ENCODE measurements around the gene RCAN2. TPM values are rescaled to one million over a fixed set of nuclear protein-coding genes. Genes with fewer than 3 reads are reported as not detected.

Gene RCAN2
- total and polyA plus RNA-seq, 7 experiments from 2014 or later: 1.0 TPM; not detected in 6

DNA sequence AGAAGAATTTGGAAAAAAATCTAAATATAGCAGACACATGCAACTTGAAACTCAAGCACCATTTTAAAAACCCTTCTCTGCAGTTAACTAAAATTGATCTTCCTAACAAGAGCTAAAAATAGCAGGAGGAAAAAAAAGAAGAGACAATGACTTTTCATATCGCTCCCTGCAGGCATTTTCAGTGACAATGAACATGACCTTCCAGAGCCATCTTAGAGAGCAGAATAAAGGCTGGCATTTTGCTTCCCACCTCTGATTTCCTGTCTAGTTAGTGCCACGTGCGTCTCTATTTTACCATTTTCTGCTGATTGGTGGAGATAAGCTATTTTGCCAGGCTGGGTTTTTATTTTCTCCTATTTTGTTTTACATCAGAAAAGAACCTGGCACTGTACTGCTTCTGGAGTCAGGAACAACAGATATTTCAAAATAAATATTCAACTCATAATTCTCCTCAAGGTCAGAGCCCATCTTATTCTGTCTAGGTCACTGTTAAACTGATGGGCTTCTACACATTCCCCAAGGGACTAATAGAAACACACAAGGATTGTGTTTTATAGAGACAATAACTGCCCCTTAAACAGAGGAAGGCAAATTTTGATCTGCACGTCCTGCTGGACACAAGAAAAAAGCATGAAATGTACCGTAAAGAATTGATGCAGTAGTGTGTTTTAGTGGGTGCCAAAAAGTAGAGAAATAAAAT is 250.2 kb downstream of the RCAN2 start:
- DNase-seq (no peak), ATAC-seq (no peak)
- no peak overlapping the region for H3K27ac ChIP-seq (ENCODE audit: low read depth, low read length)
- H3K36me3 ChIP-seq (ENCODE audit: control insufficient read depth in 2 of 3, insufficient read depth in 3 of 3, low read length in 3 of 3): no peaks in the 10 kb centered on the region
- H3K4me1 ChIP-seq (ENCODE audit: control insufficient read depth in 2 of 2, insufficient read depth in 2 of 2, low read length in 2 of 2): no peaks in the 10 kb centered on the region
- intact Hi-C loops (cut with micrococcal nuclease): no loop called here
- H3K27ac Mint-ChIP-seq: no peak overlapping the region
- H3K4me1 Mint-ChIP-seq: peaks cover 0 to 4% (median 3%) of the 10 kb centered on the region in 7 donors
- no peaks in the 10 kb centered on the region for H3K9me3 ChIP-seq (ENCODE audit: control insufficient read depth in 2 of 3, low read length in 3 of 3)
- ChIA-PET CTCF (no interaction called here), POLR2A (no interaction called here)
- no peak overlapping the region for H3K4me3 ChIP-seq (ENCODE audit: low read length)
- no peaks in the 10 kb centered on the region for H3K36me3 Mint-ChIP-seq
- no peaks in the 10 kb centered on the region for H3K9me3 Mint-ChIP-seq
- peaks cover 11 to 27% (median 18%) of the 10 kb centered on the region in 5 donors for H3K27me3 Mint-ChIP-seq
- no peaks in the 10 kb centered on the region for H3K27me3 ChIP-seq (ENCODE audit: control insufficient read depth in 2 of 2, insufficient read depth in 2 of 2, low read length in 2 of 2)
- H3K4me3 Mint-ChIP-seq: no peak overlapping the region

DNA sequence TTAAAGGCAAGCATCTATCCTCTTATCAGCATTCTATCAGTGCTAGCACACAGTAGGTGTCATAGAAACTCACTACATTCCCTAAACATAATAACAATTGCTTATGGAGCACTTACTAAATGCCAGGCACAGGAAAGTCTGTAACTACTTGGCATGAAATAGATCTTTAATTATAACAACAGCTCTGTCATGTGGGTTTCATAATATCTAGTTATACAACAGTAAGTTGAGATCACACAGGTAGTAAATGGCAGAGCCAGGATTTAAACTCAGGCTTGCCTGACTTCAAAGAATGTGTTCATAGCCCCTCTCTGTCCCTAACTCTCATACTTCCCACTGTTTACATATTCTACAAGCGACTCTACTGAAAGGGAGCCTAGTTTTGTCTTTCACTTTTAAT is 254.5 kb downstream of the RCAN2 start:
- Histone ChIP-seq H3K9me3 (ENCODE audit: control insufficient read depth in 2 of 3, low read length in 3 of 3) (no peaks in the 10 kb centered on the region), H3K27ac (ENCODE audit: low read depth, low read length) (no peak overlapping the region), H3K27me3 (ENCODE audit: control insufficient read depth in 2 of 2, insufficient read depth in 2 of 2, low read length in 2 of 2) (no peaks in the 10 kb centered on the region), H3K4me3 (ENCODE audit: low read length) (no peak overlapping the region), H3K4me1 (ENCODE audit: control insufficient read depth in 2 of 2, insufficient read depth in 2 of 2, low read length in 2 of 2) (no peaks in the 10 kb centered on the region), H3K36me3 (ENCODE audit: control insufficient read depth in 2 of 3, insufficient read depth in 3 of 3, low read length in 3 of 3) (no peaks in the 10 kb centered on the region)
- Mint-ChIP-seq H3K9me3 (peaks cover 0 to 4% (median 0%) of the 10 kb centered on the region in 11 donors), H3K4me3 (no peak overlapping the region), H3K36me3 (no peaks in the 10 kb centered on the region), H3K4me1 (peaks cover 0 to 2% (median 0%) of the 10 kb centered on the region in 7 donors), H3K27me3 (peaks cover 20 to 45% (median 30%) of the 10 kb centered on the region in 5 donors), H3K27ac (no peak overlapping the region)
- POLR2A ChIA-PET: no interaction called here
- intact Hi-C loops (cut with micrococcal nuclease): no loop called here
- CTCF ChIA-PET: no interaction called here
- DNase-seq (no peak), ATAC-seq (no peak)

DNA sequence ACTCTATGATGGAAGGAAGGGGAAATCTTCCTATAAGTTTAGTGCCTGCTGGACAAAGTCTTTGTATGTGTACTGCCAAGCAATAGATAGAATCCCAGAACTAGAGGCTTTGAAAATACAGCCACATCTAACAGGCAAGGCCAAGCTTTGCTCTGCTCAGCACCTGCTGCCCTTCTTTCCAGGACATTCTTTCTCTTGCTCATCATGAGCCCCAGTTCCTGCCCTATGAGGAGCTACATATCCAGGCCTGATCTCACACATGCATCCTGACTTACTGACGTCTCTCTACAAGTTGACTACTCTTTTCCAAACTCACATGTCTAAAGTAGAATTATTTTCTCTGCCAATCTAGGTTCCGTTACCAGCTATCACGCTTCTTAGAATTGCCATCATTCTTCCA is 256.0 kb downstream of the RCAN2 start:
- H3K4me3 ChIP-seq (ENCODE audit: low read length): no peak overlapping the region
- H3K36me3 Mint-ChIP-seq: peaks cover 0 to 5% (median 0%) of the 10 kb centered on the region in 5 donors
- peaks cover 0 to 4% (median 0%) of the 10 kb centered on the region in 3 experiments for H3K9me3 ChIP-seq (ENCODE audit: control insufficient read depth in 2 of 3, low read length in 3 of 3)
- H3K9me3 Mint-ChIP-seq: peaks cover 0 to 8% (median 4%) of the 10 kb centered on the region in 11 donors
- ChIA-PET CTCF (no interaction called here), POLR2A (no interaction called here)
- intact Hi-C loops (cut with micrococcal nuclease): no loop called here
- DNase-seq (no peak), ATAC-seq (no peak)
- H3K4me1 Mint-ChIP-seq: peaks cover 0 to 5% (median 0%) of the 10 kb centered on the region in 7 donors
- no peak overlapping the region for H3K27ac Mint-ChIP-seq
- no peaks in the 10 kb centered on the region for H3K27me3 ChIP-seq (ENCODE audit: control insufficient read depth in 2 of 2, insufficient read depth in 2 of 2, low read length in 2 of 2)
- H3K36me3 ChIP-seq (ENCODE audit: control insufficient read depth in 2 of 3, insufficient read depth in 3 of 3, low read length in 3 of 3): no peaks in the 10 kb centered on the region
- H3K4me1 ChIP-seq (ENCODE audit: control insufficient read depth in 2 of 2, insufficient read depth in 2 of 2, low read length in 2 of 2): no peaks in the 10 kb centered on the region
- peaks cover 20 to 52% (median 31%) of the 10 kb centered on the region in 5 donors for H3K27me3 Mint-ChIP-seq
- no peak overlapping the region for H3K27ac ChIP-seq (ENCODE audit: low read depth, low read length)
- no peak overlapping the region for H3K4me3 Mint-ChIP-seq

DNA sequence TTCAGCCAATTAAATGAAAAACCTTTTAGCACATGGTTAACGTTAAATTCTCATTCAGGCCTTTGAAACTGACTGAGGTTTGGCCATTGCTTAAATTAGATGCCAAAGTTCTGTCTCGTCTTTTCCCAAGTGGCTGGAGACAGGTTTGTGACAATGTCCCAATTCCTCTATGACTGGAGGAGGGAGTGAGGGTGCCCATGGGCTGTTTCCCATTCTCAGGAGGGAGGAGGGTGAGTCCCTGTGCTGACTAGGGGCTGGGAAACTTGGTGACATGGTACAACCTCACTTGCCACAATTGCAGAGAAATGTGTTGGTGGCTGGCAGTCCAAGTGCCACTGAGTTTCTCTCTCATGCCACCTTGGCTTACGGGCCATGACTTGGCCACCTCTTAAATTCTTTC is 256.5 kb downstream of the RCAN2 start:
- Mint-ChIP-seq H3K27me3 (peaks cover 18 to 49% (median 29%) of the 10 kb centered on the region in 5 donors), H3K4me3 (no peak overlapping the region), H3K27ac (no peak overlapping the region), H3K36me3 (peaks cover 0 to 5% (median 0%) of the 10 kb centered on the region in 5 donors), H3K9me3 (peaks cover 0 to 8% (median 4%) of the 10 kb centered on the region in 11 donors), H3K4me1 (peaks cover 0 to 5% (median 0%) of the 10 kb centered on the region in 7 donors)
- Histone ChIP-seq H3K27me3 (ENCODE audit: control insufficient read depth in 2 of 2, insufficient read depth in 2 of 2, low read length in 2 of 2) (no peaks in the 10 kb centered on the region), H3K9me3 (ENCODE audit: control insufficient read depth in 2 of 3, low read length in 3 of 3) (peaks cover 0 to 4% (median 0%) of the 10 kb centered on the region in 3 experiments), H3K4me1 (ENCODE audit: control insufficient read depth in 2 of 2, insufficient read depth in 2 of 2, low read length in 2 of 2) (no peaks in the 10 kb centered on the region), H3K27ac (ENCODE audit: low read depth, low read length) (no peak overlapping the region), H3K4me3 (ENCODE audit: low read length) (no peak overlapping the region), H3K36me3 (ENCODE audit: control insufficient read depth in 2 of 3, insufficient read depth in 3 of 3, low read length in 3 of 3) (no peaks in the 10 kb centered on the region)
- ATAC-seq (no peak), DNase-seq (no peak)
- intact Hi-C loops (cut with micrococcal nuclease): no loop called here
- CTCF ChIA-PET: interaction anchor here (0.6 kb wide), 1 partner anchor 144 kb away, joined by 3 read pairs; no protein-coding TSS in a partner anchor
- POLR2A ChIA-PET: no interaction called here

DNA sequence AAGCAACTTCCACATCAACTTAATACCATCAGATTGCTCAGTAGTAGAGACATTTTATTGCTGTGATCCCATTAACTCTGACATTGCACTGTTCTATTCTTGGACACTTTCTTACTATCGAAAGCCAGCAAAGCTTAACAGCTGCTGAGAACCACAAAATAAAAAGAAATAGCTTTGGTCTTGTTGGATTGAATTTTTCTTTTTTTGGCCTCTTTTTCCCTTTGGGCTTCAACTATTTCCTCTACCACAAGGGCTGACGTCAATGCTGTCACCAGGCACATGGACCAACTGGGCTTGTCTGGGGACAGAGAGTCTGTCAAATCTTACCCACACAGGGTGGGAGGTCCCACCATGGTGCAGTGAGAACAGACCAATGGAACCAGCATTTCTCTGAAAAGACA is 257.1 kb downstream of the RCAN2 start:
- Histone ChIP-seq H3K9me3 (ENCODE audit: control insufficient read depth in 2 of 3, low read length in 3 of 3) (peaks cover 0 to 4% (median 0%) of the 10 kb centered on the region in 3 experiments), H3K27ac (ENCODE audit: low read depth, low read length) (no peak overlapping the region), H3K27me3 (ENCODE audit: control insufficient read depth in 2 of 2, insufficient read depth in 2 of 2, low read length in 2 of 2) (no peaks in the 10 kb centered on the region), H3K4me3 (ENCODE audit: low read length) (no peak overlapping the region), H3K4me1 (ENCODE audit: control insufficient read depth in 2 of 2, insufficient read depth in 2 of 2, low read length in 2 of 2) (no peaks in the 10 kb centered on the region), H3K36me3 (ENCODE audit: control insufficient read depth in 2 of 3, insufficient read depth in 3 of 3, low read length in 3 of 3) (no peaks in the 10 kb centered on the region)
- DNase-seq (no peak), ATAC-seq (no peak)
- Mint-ChIP-seq H3K4me3 (no peak overlapping the region), H3K4me1 (peaks cover 0 to 5% (median 0%) of the 10 kb centered on the region in 7 donors), H3K36me3 (peaks cover 0 to 5% (median 0%) of the 10 kb centered on the region in 5 donors), H3K27me3 (peaks cover 14 to 49% (median 24%) of the 10 kb centered on the region in 5 donors), H3K9me3 (peaks cover 0 to 12% (median 6%) of the 10 kb centered on the region in 11 donors), H3K27ac (no peak overlapping the region)
- ChIA-PET CTCF (interaction anchor here (0.6 kb wide), 1 partner anchor 144 kb away, joined by 3 read pairs; no protein-coding TSS in a partner anchor), POLR2A (no interaction called here)
- intact Hi-C loops (cut with micrococcal nuclease): no loop called here

DNA sequence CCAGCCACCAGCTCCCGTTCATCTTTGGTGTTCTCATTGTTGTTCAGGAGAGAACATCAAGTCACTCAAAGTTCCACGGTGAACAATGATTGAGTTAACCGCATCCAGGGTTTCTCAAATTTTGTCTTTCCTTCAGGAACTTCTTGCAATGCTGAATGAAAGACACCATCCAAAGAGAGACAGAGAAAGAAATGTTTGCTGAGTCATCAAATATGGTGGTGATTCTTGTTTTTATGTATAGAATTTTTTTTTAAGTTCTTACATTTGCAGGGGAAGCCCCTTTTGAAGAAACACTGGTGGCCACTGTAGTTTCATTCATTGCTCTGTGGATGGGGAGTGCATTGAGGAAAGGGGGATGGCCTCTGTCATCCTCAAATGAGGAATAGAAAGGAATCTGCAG is 258.1 kb downstream of the RCAN2 start:
- no peak overlapping the region for H3K4me3 Mint-ChIP-seq
- H3K4me1 Mint-ChIP-seq: peaks cover 0 to 5% (median 0%) of the 10 kb centered on the region in 7 donors
- Histone ChIP-seq H3K9me3 (ENCODE audit: control insufficient read depth in 2 of 3, low read length in 3 of 3) (peaks cover 0 to 4% (median 0%) of the 10 kb centered on the region in 3 experiments), H3K27me3 (ENCODE audit: control insufficient read depth in 2 of 2, insufficient read depth in 2 of 2, low read length in 2 of 2) (no peaks in the 10 kb centered on the region), H3K4me1 (ENCODE audit: control insufficient read depth in 2 of 2, insufficient read depth in 2 of 2, low read length in 2 of 2) (no peaks in the 10 kb centered on the region), H3K4me3 (ENCODE audit: low read length) (no peak overlapping the region), H3K27ac (ENCODE audit: low read depth, low read length) (no peak overlapping the region), H3K36me3 (ENCODE audit: control insufficient read depth in 2 of 3, insufficient read depth in 3 of 3, low read length in 3 of 3) (no peaks in the 10 kb centered on the region)
- H3K9me3 Mint-ChIP-seq: peaks cover 1 to 14% (median 7%) of the 10 kb centered on the region in 11 donors
- H3K36me3 Mint-ChIP-seq: peaks cover 0 to 5% (median 0%) of the 10 kb centered on the region in 5 donors
- no peak overlapping the region for H3K27ac Mint-ChIP-seq
- ChIA-PET CTCF (no interaction called here), POLR2A (no interaction called here)
- intact Hi-C loops (cut with micrococcal nuclease): no loop called here
- peaks cover 13 to 47% (median 28%) of the 10 kb centered on the region in 5 donors for H3K27me3 Mint-ChIP-seq
- ATAC-seq: no peak
- no peak for DNase-seq

DNA sequence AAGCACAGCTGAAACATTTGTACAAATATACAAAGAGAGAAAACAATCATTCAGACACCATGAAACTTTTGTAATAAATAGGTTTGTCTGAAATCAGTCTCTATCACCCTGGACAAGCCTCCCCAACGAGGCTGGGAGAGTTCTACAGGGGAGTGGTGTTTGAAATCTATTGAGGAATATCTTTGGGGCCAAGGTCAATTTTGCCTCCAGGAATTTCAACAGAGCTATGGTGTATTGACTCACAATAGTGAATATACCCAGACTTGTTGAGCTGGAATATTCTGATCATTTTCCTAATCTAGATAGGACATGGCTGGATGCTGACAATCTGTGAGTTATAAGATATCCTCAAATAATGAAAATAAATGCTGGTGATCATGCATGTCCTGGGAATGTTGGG is 269.0 kb downstream of the RCAN2 start:
- H3K27ac Mint-ChIP-seq: no peak overlapping the region
- ChIA-PET CTCF (no interaction called here), POLR2A (no interaction called here)
- no peak for ATAC-seq
- no peaks in the 10 kb centered on the region for H3K4me1 Mint-ChIP-seq
- H3K4me3 Mint-ChIP-seq: no peak overlapping the region
- Histone ChIP-seq H3K9me3 (ENCODE audit: control insufficient read depth in 2 of 3, low read length in 3 of 3) (no peaks in the 10 kb centered on the region), H3K36me3 (ENCODE audit: control insufficient read depth in 2 of 3, insufficient read depth in 3 of 3, low read length in 3 of 3) (no peaks in the 10 kb centered on the region), H3K4me3 (ENCODE audit: low read length) (no peak overlapping the region), H3K27ac (ENCODE audit: low read depth, low read length) (no peak overlapping the region), H3K4me1 (ENCODE audit: control insufficient read depth in 2 of 2, insufficient read depth in 2 of 2, low read length in 2 of 2) (no peaks in the 10 kb centered on the region), H3K27me3 (ENCODE audit: control insufficient read depth in 2 of 2, insufficient read depth in 2 of 2, low read length in 2 of 2) (no peaks in the 10 kb centered on the region)
- peaks cover 2 to 15% (median 4%) of the 10 kb centered on the region in 5 donors for H3K27me3 Mint-ChIP-seq
- intact Hi-C loops (cut with micrococcal nuclease): no loop called here
- peaks cover 0 to 4% (median 0%) of the 10 kb centered on the region in 11 donors for H3K9me3 Mint-ChIP-seq
- no peaks in the 10 kb centered on the region for H3K36me3 Mint-ChIP-seq
- no peak for DNase-seq

Measured in naive thymus-derived CD4-positive, alpha-beta T cell (primary cell).